Gastroesophageal sphincter (tissue), 4 donors: ENCODE measurements around the gene RHBDD1. TPM values are rescaled to one million over a fixed set of nuclear protein-coding genes. Genes with fewer than 3 reads are reported as not detected.

Experiments
- ATAC-seq: fragments of 150-250 bp; one replicate; pipeline ENCODE4 v1.9.1; 2016; ENCODE audit warnings: mild to moderate bottlenecking, moderate library complexity
- H3K27ac ChIP-seq, 4 donors: fragments of 200-600 bp; sonication (generic) in 3 of 4; 1 replicate in 3 of 4; 2 replicates in 1 of 4; pipeline ENCODE4 v1.5.1; 2016 to 2019
- H3K27me3 ChIP-seq: fragments of 200-600 bp; sonication (generic); one replicate; pipeline ENCODE4 v1.5.1; 2019
- H3K36me3 ChIP-seq, 2 donors: fragments of 200-600 bp; sonication (generic); one replicate each; pipeline ENCODE4 v1.5.1; 2019; ENCODE audit warnings: control low read depth in 1 of 2
- H3K4me1 ChIP-seq, 3 donors: fragments of 200-600 bp; sonication (generic); 1 replicate in 2 of 3; 2 replicates in 1 of 3; pipeline ENCODE4 v1.5.1; 2016 to 2019; ENCODE audit warnings: control low read depth in 2 of 3
- H3K4me3 ChIP-seq, 2 donors: fragments of 200-600 bp; sonication (generic); one replicate each; pipeline ENCODE4 v1.5.1; 2019; ENCODE audit warnings: mild to moderate bottlenecking in 1 of 2, moderate library complexity in 1 of 2
- H3K9me3 ChIP-seq, 3 donors: fragments of 200-600 bp; sonication (generic); one replicate each; pipeline ENCODE4 v1.5.1; 2017 to 2019; ENCODE audit warnings: control low read depth in 2 of 3
- CTCF ChIP-seq, 4 experiments: fragments of 200-600 bp in 2 of 4; fragments of 450-650 bp in 2 of 4; sonication (generic) in 1 of 4; IDR thresholded peaks; one replicate each; pipeline ENCODE4 v1.5.1; 2017 to 2019; ENCODE audit warnings: antibody characterized with exemption in 4 of 4, mild to moderate bottlenecking in 2 of 4, moderate library complexity in 2 of 4
- EP300 ChIP-seq: sonication (generic); formaldehyde crosslinking; IDR thresholded peaks from one replicate; pipeline ENCODE4 v1.6.1; 2017; ENCODE audit warnings: antibody characterized with exemption, mild to moderate bottlenecking
- POLR2A ChIP-seq, 2 donors: fragments of 450-650 bp; IDR thresholded peaks; one replicate each; pipeline ENCODE4 v1.6.1; 2017; ENCODE audit warnings: antibody characterized with exemption in 2 of 2, mild to moderate bottlenecking in 2 of 2, moderate library complexity in 1 of 2
- POLR2AphosphoS5 ChIP-seq: sonication (generic); formaldehyde crosslinking; IDR thresholded peaks from one replicate; pipeline ENCODE4 v1.6.1; 2017; ENCODE audit warnings: antibody characterized with exemption
- WGBS, 2 donors: methylation state at CpG; one replicate each; pipeline ENCODE4 v1.1.5; 2018; ENCODE audit warnings: low coverage in 1 of 2; 5-methylcytosine and 5-hydroxymethylcytosine counted together
- total RNA-seq, 4 donors: library from RNA; depleted of rRNA; stranded (reverse); fragments of >200 nt; gene quantifications; one replicate each; pipeline ENCODE4 v1.1.0, GENCODE V29; 2016

The RHBDD1 gene
- total RNA-seq, 4 donors from 2014 or later, result 22.2 to 35.2 (median 24.7) TPM

- no peak for TF ChIP-seq POLR2AphosphoS5
- TF ChIP-seq CTCF (IDR thresholded peaks at IDR 0.05), result no peak
- no peak for TF ChIP-seq POLR2A (IDR thresholded peaks at IDR 0.05)
- TF ChIP-seq EP300, result no peak
- Histone ChIP-seq H3K36me3 (no peaks in the 10 kb centered on the region), H3K9me3 (no peaks in the 10 kb centered on the region), H3K27ac (no peak overlapping the region), H3K4me1 (no peaks in the 10 kb centered on the region), H3K27me3 (no peaks in the 10 kb centered on the region), H3K4me3 (no peak overlapping the region)
- WGBS, 2 donors, result 81 to 91% methylated on average over 4 to 9 of the region's 9 CpGs
- no peak for ATAC-seq
These were observed 177.5 kb downstream of the RHBDD1 start for GRCh38 chr2:227013330-227013729.

DNA sequence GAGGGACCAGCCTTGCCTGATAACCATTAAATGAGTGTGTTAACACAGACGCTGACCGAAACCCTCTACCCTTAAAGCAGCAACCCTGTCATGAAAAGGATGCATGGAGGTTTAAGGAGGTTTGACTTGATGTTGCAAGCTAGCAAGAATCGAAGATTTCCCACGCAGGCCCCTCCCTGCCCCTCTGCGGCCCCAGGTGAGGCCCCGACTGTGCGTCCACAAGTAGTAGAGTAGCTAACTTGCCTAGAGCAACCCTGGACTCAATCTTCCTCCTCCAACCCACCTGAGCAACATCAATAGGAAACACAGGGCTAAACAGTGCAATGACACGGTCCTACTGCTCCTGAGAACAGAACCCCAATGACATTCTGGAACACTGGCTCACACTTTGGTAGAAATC lies 178.0 kb downstream of the RHBDD1 start:
- H3K27ac ChIP-seq, result no peak overlapping the region
- no peak for TF ChIP-seq POLR2A (IDR thresholded peaks at IDR 0.05)
- TF ChIP-seq EP300, result no peak
- TF ChIP-seq POLR2AphosphoS5, result no peak
- no peak for TF ChIP-seq CTCF (IDR thresholded peaks at IDR 0.05)
- no peak for ATAC-seq
- no peaks in the 10 kb centered on the region for H3K27me3 ChIP-seq
- WGBS, 2 donors, result 60 to 84% methylated on average over 1 to 7 of the region's 8 CpGs
- no peaks in the 10 kb centered on the region for H3K36me3 ChIP-seq
- H3K9me3 ChIP-seq, result no peaks in the 10 kb centered on the region
- no peak overlapping the region for H3K4me3 ChIP-seq
- no peaks in the 10 kb centered on the region for H3K4me1 ChIP-seq

DNA sequence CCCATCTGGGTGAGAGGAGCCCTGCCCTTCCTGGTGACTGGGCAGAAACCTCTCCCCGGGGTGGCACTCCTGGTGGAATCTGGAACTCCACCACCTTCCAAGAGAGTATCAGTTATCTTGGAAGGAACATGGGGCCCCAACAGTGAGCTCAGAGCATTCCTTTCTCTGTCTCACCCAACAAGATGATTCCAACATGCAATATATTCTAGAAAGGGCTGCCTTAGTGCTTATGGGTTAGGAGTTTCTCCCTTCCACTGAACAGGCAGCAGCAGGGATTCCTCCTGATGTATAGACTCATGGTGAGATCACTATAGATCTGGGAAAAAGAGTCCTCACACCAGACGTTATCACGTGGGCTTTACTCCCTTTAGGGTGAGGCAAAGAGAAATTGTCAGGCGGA lies 181.0 kb downstream of the RHBDD1 start:
- Histone ChIP-seq H3K27ac (no peak overlapping the region), H3K4me1 (no peaks in the 10 kb centered on the region), H3K9me3 (no peaks in the 10 kb centered on the region), H3K4me3 (no peak overlapping the region), H3K36me3 (no peaks in the 10 kb centered on the region), H3K27me3 (no peaks in the 10 kb centered on the region)
- ATAC-seq, result no peak
- TF ChIP-seq POLR2A (IDR thresholded peaks at IDR 0.05), result no peak
- TF ChIP-seq CTCF (IDR thresholded peaks at IDR 0.05), result no peak
- no peak for TF ChIP-seq EP300
- TF ChIP-seq POLR2AphosphoS5, result no peak
- 38 to 56% methylated on average over 1 to 3 of the region's 4 CpGs for WGBS, 2 donors

GRCh38 chr2:227020416-227020815 lies 184.6 kb downstream of the RHBDD1 start:
- Histone ChIP-seq H3K27me3 (no peaks in the 10 kb centered on the region), H3K36me3 (no peaks in the 10 kb centered on the region), H3K27ac (no peak overlapping the region), H3K4me3 (no peak overlapping the region), H3K4me1 (no peaks in the 10 kb centered on the region), H3K9me3 (no peaks in the 10 kb centered on the region)
- TF ChIP-seq POLR2AphosphoS5 (no peak), POLR2A (IDR thresholded peaks at IDR 0.05) (no peak), CTCF (IDR thresholded peaks at IDR 0.05) (no peak), EP300 (no peak)
- WGBS, 2 donors, result 53 to 60% methylated on average over 2 of the region's 2 CpGs
- no peak for ATAC-seq

DNA sequence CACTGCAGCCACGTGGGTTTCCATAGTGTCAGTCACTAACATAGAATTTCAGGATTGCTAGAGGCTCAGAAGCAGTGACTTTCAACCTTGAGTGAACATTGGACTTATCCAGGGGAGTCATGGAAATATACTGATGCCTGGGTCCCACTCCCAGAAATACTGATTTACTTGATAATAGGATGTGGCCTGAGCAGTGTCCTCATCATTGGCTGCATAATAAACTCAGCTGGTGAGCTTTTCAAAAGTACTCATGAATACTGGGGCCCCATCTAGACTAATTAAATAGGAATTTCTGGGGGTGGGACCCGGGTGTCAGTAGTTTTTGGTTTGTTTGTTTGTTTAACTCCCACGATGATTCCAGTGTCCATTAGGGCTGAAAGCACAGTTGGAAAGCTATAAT lies 186.8 kb downstream of the RHBDD1 start:
- Histone ChIP-seq H3K4me1 (no peaks in the 10 kb centered on the region), H3K27ac (no peak overlapping the region), H3K36me3 (no peaks in the 10 kb centered on the region), H3K27me3 (no peaks in the 10 kb centered on the region), H3K4me3 (no peak overlapping the region), H3K9me3 (no peaks in the 10 kb centered on the region)
- TF ChIP-seq POLR2AphosphoS5 (no peak), CTCF (IDR thresholded peaks at IDR 0.05) (no peak), EP300 (no peak), POLR2A (IDR thresholded peaks at IDR 0.05) (no peak)
- ATAC-seq, result no peak
- 74 to 80% methylated on average over 2 to 3 of the region's 3 CpGs for WGBS, 2 donors
